Upper lobe of left lung (tissue), 6 donors: ENCODE results near the gene RHO. TPM values are rescaled to one million over a fixed set of nuclear protein-coding genes. Genes with fewer than 3 reads are reported as not detected.

Experiments
- ATAC-seq, 2 donors: fragments of 200-7000 bp; cut with Tn5 transposase; one replicate each; pipeline ENCODE4 v1.9.1; 2022; ENCODE audit warnings: mild to moderate bottlenecking in 2 of 2, moderate library complexity in 2 of 2; ENCODE audit not compliant: low FRiP score in 2 of 2
- DNase-seq, 2 donors: peaks; one replicate each; pipeline ENCODE4 v3.0.0-alpha.2; 2019 to 2020
- H3K27ac ChIP-seq, 4 donors: fragments of 200-600 bp; sonication (generic); one replicate each; pipeline ENCODE4 v1.5.1; 2016 to 2019
- H3K27me3 ChIP-seq, 4 donors: fragments of 200-600 bp; sonication (generic); one replicate each; pipeline ENCODE4 v1.5.1; 2017 to 2019
- H3K36me3 ChIP-seq, 4 donors: fragments of 200-600 bp; sonication (generic); one replicate each; pipeline ENCODE4 v1.5.1; 2016 to 2019
- H3K4me1 ChIP-seq, 4 donors: fragments of 200-600 bp; sonication (generic); one replicate each; pipeline ENCODE4 v1.5.1; 2018 to 2019
- H3K4me3 ChIP-seq, 4 donors: fragments of 200-600 bp; sonication (generic); one replicate each; pipeline ENCODE4 v1.5.1; 2017 to 2019; ENCODE audit warnings: mild to moderate bottlenecking in 2 of 4, moderate library complexity in 1 of 4
- H3K9me3 ChIP-seq, 4 donors: fragments of 200-600 bp; sonication (generic); one replicate each; pipeline ENCODE4 v1.5.1; 2018 to 2019
- CTCF ChIP-seq, 6 experiments: fragments of 450-650 bp in 4 of 6; fragments of 200-600 bp in 2 of 6; sonication (generic) in 2 of 6; IDR thresholded peaks; one replicate each; pipeline ENCODE4 v1.5.1; 2016 to 2019; ENCODE audit warnings: antibody characterized with exemption in 6 of 6
- EP300 ChIP-seq, 4 donors: sonication (generic); formaldehyde crosslinking; IDR thresholded peaks; one replicate each; pipeline ENCODE4 v1.5.1; 2017; ENCODE audit warnings: antibody characterized with exemption in 4 of 4, control low read depth in 2 of 4
- POLR2A ChIP-seq, 4 donors: fragments of 450-650 bp; IDR thresholded peaks; one replicate each; pipeline ENCODE4 v1.5.1; 2016 to 2017; ENCODE audit warnings: antibody characterized with exemption in 4 of 4, mild to moderate bottlenecking in 2 of 4
- POLR2AphosphoS5 ChIP-seq, 2 donors: sonication (generic); formaldehyde crosslinking; IDR thresholded peaks; one replicate each; pipeline ENCODE4 v1.5.1; 2017; ENCODE audit warnings: antibody characterized with exemption in 2 of 2
- WGBS, 2 donors: methylation state at CpG; one replicate each; pipeline ENCODE4 v1.1.5; 2017 to 2018; 5-methylcytosine and 5-hydroxymethylcytosine counted together
- total RNA-seq, 6 donors: library from RNA; depleted of rRNA in 4 of 6; stranded (reverse); fragments of >200 nt in 4 of 6; gene quantifications; one replicate each; pipeline versions ENCODE4 v1.1.0 to v1.2.1, GENCODE V29; 2016 to 2021
- donor health status: DM: no; HTN: no; CAD: no; lungs with moderate emphysema.
- donor health status: DM: no; HTN: yes; CAD: no; lungs with severe emphysema.

The RHO gene
- total RNA-seq, 6 donors from 2014 or later: not detected

DNA sequence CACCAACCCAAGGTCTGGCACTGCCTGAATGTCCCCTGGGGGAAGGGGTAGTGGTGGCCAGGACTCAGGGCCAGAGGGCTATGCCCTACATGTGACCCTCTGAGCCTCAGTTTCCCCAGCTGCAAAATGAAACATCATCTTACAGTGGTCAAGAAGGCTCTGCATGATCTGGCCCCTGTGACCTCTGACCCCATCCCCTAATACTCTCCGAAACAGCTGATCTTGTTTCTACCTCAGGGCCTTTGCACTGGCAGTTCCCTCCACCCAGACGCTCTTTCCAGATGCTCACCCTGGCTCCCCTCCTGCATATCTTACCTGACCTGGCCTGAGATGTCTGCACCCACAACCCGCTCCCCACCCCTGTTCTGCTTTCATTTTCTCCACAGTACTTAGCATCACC, 56.2 kb downstream of the RHO start:
- Histone ChIP-seq H3K9me3 (no peaks in the 10 kb centered on the region), H3K27me3 (no peaks in the 10 kb centered on the region), H3K36me3 (peaks cover 0 to 80% (median 76%) of the 10 kb centered on the region in 4 donors), H3K4me1 (peaks cover 14 to 33% (median 22%) of the 10 kb centered on the region in 4 donors), H3K4me3 (no peak overlapping the region), H3K27ac (peak overlapping the region in 1 of 4 donors; percentile 8)
- 67 to 77% methylated on average over 3 of the region's 3 CpGs for WGBS, 2 donors
- no peak for TF ChIP-seq CTCF (IDR thresholded peaks at IDR 0.05)
- no peak for TF ChIP-seq POLR2A (IDR thresholded peaks at IDR 0.05)
- TF ChIP-seq EP300 (IDR thresholded peaks at IDR 0.05): no peak
- TF ChIP-seq POLR2AphosphoS5 (IDR thresholded peaks at IDR 0.05): no peak
- ATAC-seq: no peak
- DNase-seq: no peak

Other genes with a start within 250 kb of the RHO start
- 10 to 100 TPM; 27.0 to 38.0 (median 31.1) TPM for gene HMCES, start 249.8 kb upstream of the RHO start, total RNA-seq
- gene EFCAB12, start 100.0 kb upstream of the RHO start, total RNA-seq: 10 to 100 TPM in 1 of 6 donors, 1 to 10 TPM in 4, under 1 TPM in 1; 0.72 to 10.5 (median 5.1) TPM
- gene MBD4, start 88.7 kb upstream of the RHO start, total RNA-seq: 10 to 100 TPM; 22.3 to 43.2 (median 34.6) TPM
- gene IFT122, start 88.4 kb upstream of the RHO start, total RNA-seq: 100 to 1,000 TPM in 1 of 6 donors, 10 to 100 TPM in 5; 23.7 to 126 (median 29.1) TPM
- gene H1-8, start 14.5 kb downstream of the RHO start, total RNA-seq: not detected
- gene PLXND1, start 78.0 kb downstream of the RHO start, total RNA-seq: 100 to 1,000 TPM in 5 of 6 donors, 10 to 100 TPM in 1; 95.3 to 607 (median 227) TPM